Fibroblast of villous mesenchyme (primary cell): ENCODE data around the gene DDX24. TPM values are rescaled to one million over a fixed set of nuclear protein-coding genes. Genes with fewer than 3 reads are reported as not detected.

Source experiments
- DNase-seq: peaks from one replicate; pipeline ENCODE4 v3.0.0-alpha.2; 2010; ENCODE audit warnings: low read depth
- H3K4me3 ChIP-seq: 2 replicates; pipeline ENCODE4 v1.5.1; 2011; ENCODE audit warnings: low read depth, mild to moderate bottlenecking, low read length
- total RNA-seq: library from RNA; depleted of rRNA; stranded (reverse); fragments of >200 nt; gene quantifications from 2 replicates; pipeline ENCODE4 v1.2.3, GENCODE V29; 2012
- TF ChIP-seq, protein P1 (sequence below): IDR thresholded peaks from 2 replicates; pipeline ENCODE4 v1.5.1; 2012; ENCODE audit warnings: low read depth, mild to moderate bottlenecking, low read length; ENCODE audit not compliant: insufficient read depth

Gene DDX24
- total RNA-seq, 1 donor = 128 TPM

DNA sequence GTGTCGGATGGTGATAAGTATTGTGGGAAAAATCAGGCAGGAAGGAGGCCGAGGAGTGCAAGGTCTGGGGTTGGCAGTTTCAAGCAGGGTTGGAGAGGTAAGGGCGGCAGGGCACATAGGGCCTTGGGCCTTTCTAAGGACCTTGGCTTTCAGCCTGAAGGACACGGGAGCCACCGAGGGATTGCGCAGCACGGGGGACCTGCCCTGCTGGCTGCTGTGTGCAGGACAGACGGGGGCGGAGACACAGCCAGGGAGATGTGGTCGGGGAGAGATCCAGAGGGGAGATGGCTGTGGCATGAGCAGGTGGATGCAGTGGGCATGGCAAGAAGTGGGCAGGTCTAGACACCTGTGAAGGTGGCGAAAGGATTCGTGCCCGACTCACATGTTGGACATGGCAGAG is 40.2 kb downstream of the DDX24 start:
- DNase-seq = no peak
- no peak overlapping the region for H3K4me3 ChIP-seq
- TF ChIP-seq, protein P1, sequence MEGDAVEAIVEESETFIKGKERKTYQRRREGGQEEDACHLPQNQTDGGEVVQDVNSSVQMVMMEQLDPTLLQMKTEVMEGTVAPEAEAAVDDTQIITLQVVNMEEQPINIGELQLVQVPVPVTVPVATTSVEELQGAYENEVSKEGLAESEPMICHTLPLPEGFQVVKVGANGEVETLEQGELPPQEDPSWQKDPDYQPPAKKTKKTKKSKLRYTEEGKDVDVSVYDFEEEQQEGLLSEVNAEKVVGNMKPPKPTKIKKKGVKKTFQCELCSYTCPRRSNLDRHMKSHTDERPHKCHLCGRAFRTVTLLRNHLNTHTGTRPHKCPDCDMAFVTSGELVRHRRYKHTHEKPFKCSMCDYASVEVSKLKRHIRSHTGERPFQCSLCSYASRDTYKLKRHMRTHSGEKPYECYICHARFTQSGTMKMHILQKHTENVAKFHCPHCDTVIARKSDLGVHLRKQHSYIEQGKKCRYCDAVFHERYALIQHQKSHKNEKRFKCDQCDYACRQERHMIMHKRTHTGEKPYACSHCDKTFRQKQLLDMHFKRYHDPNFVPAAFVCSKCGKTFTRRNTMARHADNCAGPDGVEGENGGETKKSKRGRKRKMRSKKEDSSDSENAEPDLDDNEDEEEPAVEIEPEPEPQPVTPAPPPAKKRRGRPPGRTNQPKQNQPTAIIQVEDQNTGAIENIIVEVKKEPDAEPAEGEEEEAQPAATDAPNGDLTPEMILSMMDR = no peak

DNA sequence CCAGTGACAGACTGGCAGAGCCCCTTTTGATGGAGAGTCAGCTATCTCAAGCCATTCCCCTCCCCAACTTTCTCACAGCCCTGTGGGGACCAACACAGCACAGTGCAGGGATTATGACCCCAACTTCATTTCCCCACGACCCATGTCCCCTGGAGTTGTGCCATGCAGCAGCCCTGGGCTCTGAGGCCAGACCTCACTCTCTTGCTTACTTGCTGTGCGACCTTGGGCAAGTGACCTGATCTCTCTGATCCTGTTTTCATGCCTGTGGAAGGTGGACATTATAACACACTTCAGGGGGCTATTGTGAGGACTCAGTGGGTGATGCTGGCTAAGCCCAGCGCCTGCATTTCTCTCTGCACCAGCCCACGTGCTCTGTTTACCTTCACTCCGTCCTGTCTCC is 40.8 kb downstream of the DDX24 start:
- DNase-seq = no peak
- no peak overlapping the region for H3K4me3 ChIP-seq

DNA sequence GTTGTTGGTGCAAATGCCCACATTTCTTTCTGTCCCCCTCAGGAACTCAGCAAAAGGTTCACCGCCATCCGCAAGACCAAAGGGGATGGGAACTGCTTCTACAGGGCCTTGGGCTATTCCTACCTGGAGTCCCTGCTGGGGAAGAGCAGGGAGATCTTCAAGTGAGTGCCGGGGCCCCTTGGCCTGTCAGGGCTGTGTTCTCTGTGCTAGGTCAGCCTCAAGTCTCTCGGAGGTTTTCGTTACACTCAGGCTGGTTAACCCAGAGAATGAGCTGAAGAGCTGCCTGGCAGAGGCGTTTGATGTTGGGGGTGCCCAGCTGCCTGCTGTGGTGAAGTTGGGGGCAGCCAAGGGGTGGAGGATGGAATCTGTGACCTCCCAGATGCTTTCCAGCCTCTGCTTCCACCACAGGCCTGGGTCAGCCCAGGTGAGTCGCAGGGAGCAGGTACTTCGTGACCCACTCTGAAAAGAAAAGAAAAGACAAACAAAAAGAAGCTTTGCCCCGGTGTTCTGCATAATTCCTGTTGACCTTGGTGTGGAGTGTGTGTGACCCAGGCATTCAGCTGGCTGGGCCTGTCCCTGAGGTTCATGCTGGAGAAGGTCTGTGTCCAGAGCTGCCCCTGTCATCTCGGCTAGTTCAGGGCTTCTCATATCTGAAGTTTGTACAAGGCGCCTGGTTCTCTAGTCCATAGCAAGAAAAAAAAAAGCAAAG is 41.9 kb downstream of the DDX24 start:
- no peak for DNase-seq
- H3K4me3 ChIP-seq = no peak overlapping the region
- TF ChIP-seq, protein P1 = no peak

More for the DNA sequence above, 40.8 kb downstream of the DDX24 start:
- TF ChIP-seq, protein P1 = no peak

DNA sequence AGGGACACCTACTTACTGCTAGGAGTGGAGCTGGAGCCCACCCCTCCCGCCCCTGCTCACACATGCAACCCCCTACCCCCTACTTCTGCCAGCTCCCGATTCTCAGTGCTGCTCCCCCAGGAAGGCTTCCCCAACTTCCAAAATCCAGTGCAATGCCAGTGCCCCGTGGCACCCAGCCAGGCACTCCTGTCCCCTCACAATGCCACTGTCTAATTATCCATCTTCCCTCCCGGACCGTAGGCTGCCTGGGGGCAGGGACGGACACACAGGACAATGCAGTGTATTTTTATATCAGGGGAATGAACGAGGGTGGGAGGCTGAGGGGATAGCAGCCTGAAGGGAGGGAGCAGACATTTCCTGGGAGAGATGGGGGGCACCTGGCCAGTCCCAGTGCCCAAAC is 42.5 kb downstream of the DDX24 start:
- TF ChIP-seq, protein P1 = no peak
- DNase-seq = no peak
- H3K4me3 ChIP-seq = no peak overlapping the region

DNA sequence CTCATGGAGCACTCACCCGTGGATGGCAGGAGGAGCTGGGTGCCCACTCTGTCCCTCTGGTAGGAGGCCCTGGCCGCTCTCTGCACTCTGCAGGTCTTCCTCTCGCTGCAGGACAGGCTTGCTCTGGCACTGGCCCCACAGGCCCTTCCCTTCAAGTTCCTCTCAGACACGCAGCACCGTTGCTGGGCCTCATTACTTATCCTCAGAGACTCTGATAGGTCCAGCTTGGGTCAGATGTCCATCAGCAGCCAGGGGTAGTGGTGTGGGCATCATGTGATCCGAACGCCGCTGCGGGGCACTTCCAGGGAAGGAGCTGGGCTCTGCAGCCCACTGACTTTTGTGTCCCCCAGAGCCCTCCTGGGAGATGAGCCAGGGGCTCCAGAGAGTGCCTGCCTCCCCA is 43.0 kb downstream of the DDX24 start:
- DNase-seq = no peak
- TF ChIP-seq, protein P1 = no peak
- H3K4me3 ChIP-seq = no peak overlapping the region

DNA sequence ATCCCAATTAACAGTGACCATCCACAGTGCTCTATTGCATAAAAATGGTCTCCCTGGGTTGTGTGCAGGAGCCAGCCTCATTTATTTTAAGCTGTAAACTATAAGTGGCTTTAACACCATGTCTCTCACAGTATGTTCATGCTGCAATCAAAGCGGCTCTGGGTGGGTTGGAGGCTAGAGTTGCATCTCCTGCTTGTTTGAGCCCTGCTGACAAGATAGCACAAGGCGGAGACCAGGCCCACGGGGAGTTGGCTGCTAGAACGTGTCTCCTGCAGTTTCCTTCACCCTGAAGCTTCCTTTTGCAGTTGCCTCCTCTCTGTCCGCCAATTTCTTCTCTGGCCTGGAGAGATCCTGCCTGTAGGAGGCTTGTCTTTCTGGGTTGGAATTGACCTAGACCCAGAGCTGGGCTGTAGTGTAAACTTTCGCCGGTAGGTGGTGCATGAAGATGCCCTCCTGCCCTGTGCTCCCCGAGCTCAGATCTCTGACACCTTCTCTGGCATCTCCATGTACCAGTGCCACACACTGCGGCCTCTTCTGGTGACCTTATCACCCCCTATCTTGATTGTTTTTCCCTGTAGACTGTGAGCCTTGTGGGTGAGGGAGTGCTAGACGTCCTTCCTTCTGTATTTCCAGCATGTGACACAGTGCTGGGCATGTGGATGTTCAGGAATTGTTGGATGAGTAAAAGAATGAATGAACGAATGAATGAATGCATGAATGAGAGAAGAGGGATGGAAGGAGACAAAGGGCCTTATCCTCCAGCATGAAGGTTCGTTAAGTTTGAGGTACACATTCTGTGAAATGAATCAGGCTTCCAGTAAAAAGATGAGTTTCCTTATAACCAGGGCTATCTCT is 44.5 kb downstream of the DDX24 start:
- no peak overlapping the region for H3K4me3 ChIP-seq
- peak; percentile 70 for DNase-seq
- TF ChIP-seq, protein P1 = peak; percentile 94
